H4 (cell line): Measurements from ENCODE around the gene UBAC2. TPM values are rescaled to one million over a fixed set of nuclear protein-coding genes. Genes with fewer than 3 reads are reported as not detected.
A peak's percentile ranks its signal among the peaks of the same experiment; 100 is the strongest.
"Not testable (repeated sequence)": the region's sequence is repeated elsewhere in the genome, so short reads cannot be mapped to it uniquely, and the experiment has no call there.

Experiments used
- DNase-seq: peaks from one replicate; pipeline ENCODE4 v3.0.0-alpha.2; 2015; ENCODE audit warnings: low spot score
- total RNA-seq: library from RNA; depleted of rRNA; stranded (reverse); fragments of >200 nt; shearing (Covaris generic); gene quantifications from 2 replicates; pipeline ENCODE4 v1.2.3, GENCODE V29; 2014

The UBAC2 gene
- total RNA-seq, 1 experiment from 2014 or later: 29.8 TPM

DNA sequence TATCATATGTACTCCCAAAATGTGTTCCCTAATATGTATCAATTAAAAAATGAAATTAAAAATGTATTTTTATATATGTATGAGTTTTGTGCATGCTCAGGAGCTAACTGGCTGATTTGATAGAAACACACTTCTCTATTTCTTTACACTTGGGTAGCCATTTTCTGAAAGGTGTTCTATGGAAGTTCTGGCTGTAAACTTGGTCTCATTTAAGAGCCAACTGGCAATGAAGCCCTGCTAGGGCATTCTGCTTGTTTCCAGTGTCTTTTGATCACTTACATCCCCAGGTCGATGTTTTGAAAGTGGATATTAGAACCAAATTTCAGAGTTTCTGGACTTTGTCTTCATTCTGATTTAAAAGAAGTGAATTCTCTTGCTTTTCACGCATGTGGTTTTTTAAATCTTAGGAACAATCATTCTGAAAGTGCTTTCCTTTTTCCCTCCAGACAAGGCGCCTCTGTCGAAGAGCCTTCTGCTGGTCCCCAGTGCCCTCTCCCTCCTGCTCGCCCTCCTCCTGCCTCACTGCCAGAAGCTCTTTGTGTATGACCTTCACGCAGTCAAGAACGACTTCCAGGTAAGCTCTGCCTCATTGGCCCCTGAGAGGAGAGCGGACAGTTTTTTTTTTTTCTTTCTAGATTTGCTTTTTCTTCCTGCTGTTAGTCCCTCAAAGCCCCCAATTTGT lies 37.5 kb downstream of the UBAC2 start:
- DNase-seq: no peak

DNA sequence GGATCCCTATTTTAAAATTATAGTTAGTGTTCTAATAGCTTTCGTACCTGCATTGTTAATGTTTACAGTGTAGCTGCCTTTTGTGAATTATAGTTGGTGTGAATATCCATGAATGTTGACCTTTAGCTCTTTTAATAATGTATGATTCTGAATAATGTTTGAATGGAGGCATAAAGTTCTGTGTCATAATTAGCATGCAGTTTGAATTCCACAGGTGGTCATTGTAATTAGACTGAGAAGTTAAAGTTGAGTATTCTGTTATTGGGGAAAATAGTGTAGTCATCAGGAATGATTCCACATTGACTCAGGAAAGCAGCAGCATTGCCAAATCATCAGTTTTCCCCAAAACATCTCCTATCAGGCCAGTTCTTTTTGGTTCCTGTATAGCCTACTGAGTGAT lies 45.4 kb downstream of the UBAC2 start:
- no peak for DNase-seq

DNA sequence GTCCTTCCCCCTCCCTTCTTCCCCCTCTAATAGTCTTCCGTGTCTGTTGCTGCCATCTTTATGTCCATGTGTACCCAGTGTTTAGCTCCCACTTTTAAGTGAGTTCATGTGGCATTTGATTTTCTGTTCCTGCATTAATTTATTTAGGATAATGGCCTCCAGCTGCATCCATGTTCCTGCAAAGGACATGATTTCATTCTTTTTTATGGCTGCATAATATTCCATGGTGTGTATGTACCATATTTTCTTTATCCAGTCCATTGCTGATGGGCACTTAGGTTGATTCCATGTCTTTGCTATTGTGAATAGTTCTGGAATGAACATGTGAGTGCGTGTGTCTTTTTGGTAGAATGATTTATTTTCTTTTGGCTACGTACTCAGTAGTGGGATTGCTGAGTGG lies 48.5 kb downstream of the UBAC2 start:
- not testable (repeated sequence) for DNase-seq

DNA sequence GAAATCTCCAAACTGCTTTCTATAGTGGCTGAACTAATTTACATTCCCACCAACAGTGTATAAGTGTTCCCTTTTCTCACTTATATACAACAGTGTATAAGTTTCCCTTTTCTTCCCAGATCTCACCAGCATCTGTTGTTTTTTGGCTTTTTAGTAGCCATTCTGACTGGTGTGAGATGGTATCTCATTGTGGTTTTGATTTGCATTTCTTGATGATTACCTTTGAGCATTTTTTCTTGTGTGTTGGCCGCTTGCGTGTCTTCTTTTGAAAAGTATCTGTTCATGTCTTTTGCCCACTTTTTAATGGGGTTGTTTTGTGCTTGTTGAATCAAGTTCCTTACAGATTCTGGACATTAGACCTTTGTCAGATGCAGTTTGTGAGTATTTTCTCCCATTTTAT lies 49.0 kb downstream of the UBAC2 start:
- DNase-seq: not testable (repeated sequence)

DNA sequence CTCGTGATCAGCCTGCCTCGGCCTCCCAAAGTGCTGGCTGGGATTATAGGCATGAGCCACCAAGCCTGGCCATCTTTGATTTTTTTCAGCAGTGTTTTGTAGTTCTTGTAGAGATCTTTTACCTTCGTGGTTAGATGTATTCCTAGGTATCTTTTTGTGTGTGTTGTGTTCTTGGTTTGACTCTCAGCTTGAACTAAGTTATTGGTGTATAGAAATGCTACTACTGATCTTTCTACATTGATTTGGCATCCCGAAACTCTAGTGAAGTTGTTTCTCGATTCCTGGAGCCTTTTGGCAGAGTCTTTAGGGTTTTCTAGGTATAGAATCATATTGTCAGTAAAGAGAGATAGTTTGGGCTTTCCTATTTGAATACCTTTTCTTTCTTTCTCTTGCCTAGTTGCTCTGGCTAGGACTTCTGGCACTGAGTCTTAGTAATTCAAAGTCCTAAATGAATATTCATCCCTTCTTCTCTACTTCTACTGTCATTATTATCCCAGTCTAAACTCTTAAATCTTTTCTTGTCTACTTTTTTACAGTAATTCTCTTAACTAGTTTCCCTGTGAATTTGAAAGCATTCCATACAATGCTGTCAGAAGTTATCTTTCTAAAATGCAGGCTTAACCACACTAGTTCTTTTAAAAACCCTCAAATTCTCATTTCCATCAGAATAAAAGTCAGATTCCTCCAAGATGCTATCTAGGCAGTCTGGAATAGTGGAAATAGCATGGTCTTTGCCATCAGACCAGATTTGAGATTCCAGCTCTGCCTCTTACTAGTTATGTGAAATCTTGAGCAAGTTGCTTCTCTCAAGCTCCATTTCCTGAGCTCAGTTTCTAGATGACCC lies 50.5 kb downstream of the UBAC2 start:
- no peak for DNase-seq

DNA sequence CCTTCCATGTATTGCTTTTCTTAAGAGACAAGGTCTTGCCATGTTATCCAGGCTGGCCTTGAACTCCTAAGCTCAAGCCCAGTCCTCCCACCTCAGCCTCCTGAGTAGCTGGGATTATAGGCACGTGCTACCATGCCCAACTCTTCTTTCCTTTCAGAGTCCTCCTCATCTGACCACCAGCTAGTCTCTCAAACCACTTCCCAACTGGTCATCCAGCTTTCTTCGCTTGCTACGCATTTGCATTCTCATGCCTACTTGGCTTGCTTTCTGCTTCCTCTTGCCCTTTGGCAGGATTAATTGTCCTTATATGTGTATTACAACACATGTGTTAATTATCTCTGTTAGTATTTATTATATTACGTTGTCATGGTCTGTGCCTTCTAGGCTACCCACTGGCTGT lies 51.3 kb downstream of the UBAC2 start:
- no peak for DNase-seq

DNA sequence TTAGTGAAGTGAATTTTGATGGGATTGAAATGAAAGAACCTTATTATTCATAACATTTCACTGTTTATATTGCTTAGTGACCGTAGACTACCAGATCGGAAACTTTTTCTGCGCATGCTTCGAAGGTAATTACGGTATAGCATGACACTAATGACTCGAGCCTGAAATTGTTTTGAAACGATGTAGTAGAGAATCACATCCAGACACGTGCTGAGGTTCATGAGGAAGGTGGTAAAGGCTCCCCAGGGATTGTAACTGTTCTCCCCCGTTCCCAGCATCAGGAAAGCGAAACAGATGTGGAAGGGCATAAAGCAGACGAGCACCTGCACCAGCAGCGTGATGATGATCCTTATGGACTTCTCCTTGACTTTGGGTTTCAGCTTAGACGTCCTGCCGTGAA lies 54.2 kb downstream of the UBAC2 start:
- DNase-seq: no peak

DNA sequence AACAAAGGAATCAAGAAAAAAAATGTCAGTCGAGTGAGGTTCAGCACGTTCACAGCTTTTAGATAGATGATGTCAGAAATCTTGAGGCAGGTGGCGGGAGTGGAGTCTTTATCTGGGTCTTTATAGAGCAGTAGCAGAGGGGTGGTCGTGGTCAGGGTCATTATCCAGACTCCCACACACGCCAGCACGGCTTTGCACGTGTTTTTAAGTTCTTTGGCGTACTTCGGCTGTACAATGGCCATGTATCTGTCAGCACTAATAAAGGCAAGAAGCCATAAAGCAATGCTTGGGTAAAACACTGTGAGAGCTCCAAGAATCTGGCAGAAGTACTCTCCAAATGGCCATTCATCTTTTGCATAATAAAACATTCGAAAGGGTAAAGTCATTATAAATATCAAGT lies 54.6 kb downstream of the UBAC2 start:
- DNase-seq: no peak

DNA sequence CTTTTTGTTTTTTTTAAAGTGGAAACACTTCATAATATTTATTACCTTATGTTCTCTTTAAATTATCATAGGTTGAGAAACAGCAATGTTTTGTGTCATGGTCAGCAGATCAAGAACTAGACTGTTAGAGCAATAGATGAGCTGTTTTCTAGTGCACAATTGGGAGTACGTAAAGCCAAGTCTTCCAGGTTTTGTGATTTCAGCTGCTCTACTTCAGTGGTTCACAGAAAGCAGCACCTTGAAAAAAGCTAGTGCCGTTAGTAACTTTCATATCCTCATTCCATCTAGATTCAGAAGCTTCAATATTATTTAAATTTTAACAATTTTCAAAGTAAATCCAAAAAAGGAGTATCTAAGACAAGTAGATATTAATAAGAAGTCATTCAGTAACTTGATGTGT lies 55.6 kb downstream of the UBAC2 start:
- DNase-seq: no peak

DNA sequence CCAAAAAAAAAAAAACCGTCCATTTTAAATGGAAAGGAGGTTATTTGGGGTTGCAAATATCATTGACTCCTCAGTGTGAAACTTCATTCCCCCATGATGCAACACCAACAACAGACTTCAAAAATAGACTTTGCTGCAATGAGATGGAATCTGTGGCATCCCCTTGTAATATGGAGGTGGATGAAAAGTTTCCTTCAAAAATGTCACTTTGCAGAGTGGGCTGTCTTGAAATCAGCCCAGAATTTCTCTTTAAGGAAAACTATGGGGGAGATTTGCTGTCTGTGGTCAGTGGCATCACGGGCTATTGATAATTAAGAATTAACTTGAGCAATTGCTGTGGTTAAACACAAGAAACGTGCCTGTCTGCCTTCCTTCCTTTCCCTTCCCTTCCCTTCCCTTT lies 56.1 kb downstream of the UBAC2 start:
- DNase-seq: no peak

DNA sequence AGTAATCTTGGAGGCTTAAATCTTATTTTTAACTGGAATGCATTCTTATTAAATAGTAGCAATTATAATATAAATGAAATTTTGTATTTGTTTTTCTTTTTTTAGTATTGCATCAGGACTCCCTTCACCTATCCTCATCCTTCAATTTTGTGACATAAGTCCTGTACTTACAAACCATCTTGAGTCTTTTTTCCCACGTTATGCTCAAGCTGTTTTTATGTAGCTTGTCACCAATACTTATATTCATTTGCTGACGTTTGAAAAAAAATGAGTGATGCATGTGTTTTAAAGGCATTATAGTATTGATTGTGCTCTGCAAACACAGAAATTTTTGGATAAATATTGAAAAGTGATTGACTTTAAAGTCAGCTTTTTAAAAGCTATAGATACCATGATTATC lies 56.6 kb downstream of the UBAC2 start:
- no peak for DNase-seq

DNA sequence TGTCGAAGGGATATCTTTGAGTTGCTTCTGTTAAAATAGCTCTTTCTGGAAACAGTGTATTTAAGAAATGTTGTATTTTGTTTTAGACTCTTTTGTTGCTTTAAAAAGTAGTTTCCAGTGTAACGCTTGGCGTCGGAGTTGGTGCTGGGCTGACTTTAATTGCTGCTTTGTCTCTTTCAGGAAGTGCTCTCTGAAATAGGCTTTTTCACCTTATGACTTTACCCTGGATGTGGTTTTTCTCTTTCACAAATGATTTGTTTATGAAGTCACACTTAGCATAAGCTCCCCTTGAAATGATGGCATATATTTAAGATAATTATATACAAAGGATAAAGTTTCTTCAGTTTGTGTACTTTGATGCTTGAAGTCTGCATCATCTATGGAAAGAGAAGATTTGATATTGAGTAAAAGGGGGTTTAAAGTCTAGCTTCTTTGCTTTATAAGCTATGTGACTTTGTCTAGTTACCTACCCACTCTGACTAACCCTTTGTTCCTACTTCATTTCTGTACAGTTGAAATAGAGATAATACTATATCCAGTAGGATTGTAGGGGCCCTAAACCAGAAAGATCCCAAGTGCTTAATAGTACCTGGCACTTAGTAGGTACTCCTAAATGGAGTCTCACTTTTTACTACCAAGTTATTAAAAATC lies 57.7 kb downstream of the UBAC2 start, which contains the start of gene GPR18:
GPR18 (minus strand) TSS at position 170 of the 651 bp plus-strand sequence. CDS start 2,507 bp downstream, outside the sequence.
- DNase-seq: no peak

DNA sequence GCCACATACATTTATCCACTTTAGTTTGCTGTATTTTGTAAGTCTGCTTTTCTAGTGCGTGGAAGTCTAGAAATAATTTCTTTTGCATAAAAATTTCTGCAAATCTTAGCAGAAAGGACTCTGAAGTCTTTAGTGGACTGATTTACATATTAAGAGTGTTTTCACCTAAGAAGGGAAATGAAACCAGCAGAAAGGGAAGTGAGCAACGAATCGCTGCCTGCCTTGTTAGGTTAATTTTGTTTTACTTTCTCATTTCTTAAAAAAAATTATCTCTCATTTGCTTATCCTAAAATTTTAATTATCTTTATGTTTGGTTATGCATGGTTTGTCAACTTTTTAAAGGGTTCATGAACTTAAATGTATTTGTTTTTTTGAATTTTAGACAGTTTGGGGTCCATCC lies 58.3 kb downstream of the UBAC2 start:
- DNase-seq: no peak

DNA sequence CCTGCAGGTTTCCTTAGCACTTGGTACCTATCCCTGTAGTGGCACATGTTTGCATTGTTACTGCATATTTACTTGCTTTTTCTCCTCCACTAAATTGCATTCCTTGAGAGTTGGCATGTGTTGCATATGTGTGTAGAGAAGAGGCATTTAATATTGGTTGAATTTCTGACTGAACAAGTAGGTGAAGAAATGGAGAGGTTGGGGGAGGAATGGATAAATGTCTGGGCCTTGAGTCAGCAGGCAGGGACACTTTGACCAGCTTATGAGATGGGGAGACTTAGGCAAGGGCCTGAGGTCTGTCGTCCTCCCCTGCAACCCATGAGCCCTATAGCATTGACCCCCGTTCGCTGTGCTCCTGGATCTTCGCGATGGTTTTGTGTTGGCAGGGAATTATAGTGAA lies 59.6 kb downstream of the UBAC2 start:
- DNase-seq: no peak

DNA sequence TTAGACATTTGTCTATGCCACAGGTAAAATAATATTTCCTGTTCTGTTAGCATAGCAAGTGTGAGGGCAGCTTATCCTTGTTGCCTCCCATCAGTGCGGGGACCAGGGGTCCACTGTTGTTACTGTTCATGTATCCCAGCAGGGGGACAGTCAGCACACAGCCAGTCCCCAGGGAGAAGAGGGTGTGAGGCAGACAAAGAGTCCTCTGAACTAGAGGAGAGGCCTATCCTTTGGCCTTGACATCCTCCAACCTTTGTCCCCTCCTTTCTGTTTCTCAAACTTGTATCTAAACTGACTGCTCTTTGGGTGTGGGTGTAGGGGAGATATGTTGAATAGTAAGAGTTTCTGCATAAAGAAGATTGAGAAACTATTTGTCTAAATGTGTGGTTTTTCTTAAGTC lies 60.4 kb downstream of the UBAC2 start:
- DNase-seq: no peak

DNA sequence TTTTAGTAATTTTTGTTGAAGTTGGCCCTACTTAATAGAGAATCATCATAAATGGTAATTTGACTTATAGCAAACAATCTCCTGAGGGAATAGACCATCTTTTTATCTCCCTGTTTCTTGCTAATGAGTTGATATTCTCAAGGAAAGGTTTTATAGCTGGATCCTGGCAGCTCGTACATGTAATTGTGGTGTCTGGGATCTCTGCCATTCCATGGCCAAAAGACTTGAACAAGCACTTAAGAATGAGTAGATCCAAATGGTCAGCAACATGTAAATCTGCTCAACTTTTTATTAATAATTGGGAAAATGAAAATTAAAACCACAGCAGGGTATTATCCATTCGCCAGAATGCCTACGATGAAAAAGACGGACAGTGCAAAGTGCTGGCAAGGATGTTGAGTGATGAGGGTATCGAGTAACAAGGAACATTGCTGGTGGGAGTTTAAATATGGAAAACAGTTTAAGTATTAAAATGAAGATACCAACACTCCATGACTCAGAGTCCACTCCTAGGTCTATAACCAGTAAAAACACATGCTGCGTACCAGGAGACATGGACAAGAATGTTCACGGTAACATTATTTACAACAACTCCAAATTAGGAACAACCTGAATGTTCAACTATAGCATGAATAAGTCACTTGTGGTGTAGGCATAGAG lies 62.6 kb downstream of the UBAC2 start:
- no peak for DNase-seq

DNA sequence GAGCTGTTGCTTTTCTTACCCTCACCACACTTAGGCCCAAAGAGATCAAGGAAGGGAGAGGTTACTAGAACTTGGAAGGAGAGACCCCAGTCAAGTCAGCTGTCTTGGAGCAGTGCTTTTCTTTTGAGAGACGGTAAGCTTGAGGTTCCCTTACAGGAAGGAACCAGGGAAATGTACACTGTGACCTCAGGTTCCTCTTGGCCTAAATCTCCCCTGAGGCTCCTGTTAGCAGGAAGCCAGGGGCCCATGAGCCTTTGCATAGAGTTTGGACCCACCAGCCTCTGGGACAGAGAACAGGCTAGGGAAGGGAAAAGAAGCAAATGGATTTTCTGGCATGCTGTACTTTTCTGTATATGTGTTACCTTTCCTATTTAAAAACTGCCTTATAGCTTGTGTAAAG lies 63.4 kb downstream of the UBAC2 start:
- no peak for DNase-seq

DNA sequence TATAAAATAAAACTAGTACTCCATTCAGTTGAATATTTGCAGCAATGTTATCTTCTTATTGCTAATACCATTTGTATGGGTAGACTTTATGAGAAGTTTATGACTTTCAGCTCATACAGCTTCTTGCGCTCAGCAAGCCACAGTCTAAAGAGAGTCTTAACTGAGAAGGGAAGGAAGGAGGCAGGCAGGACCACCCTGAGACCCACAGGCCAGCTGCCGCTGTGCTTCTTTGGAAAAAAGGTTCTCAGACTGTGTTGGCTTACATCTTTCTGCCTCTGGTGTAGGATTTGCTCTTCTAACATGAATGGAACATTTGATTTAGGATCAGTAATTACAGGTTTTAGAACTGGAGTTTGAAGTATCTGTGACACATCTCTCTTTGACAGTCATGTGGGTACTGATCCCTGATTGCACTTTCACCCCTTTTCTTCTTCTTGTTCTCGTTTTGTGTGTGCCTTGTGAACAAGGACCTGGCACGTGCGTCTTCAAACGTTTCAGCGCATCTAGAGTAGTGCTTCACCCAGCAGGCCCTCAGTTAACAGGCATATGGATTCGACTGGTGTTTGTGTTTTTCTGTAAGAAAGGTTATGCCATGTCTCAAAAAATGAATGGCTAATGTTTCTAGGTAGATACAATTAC lies 64.6 kb downstream of the UBAC2 start:
- DNase-seq: no peak

DNA sequence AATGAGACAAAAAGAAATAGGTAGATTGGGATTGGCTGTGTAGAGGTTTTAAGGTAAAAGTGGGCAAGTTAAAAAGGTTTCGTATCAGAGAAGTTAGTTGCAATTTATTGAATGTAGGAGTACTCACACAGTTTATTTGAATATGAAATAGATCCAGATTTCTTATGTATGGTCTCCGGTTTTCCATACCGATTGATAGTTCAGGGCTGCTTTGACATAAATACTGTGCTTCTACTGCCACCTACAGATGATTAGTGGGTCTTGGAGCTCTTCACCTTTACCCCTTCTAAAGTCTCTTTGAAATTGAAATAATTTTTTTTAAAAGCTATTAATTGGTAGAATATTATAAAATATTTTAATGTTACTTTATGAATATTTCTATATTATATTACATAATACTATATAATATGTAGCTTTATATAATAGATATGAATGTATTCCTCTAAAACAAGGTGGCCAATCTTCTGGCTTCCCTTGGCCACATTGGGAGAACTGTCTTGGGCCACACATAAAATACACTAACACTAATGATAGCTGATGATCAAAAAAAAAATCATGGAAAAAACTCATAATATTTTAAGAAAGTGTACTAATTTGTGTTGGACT lies 65.3 kb downstream of the UBAC2 start:
- DNase-seq: peak; percentile 10

DNA sequence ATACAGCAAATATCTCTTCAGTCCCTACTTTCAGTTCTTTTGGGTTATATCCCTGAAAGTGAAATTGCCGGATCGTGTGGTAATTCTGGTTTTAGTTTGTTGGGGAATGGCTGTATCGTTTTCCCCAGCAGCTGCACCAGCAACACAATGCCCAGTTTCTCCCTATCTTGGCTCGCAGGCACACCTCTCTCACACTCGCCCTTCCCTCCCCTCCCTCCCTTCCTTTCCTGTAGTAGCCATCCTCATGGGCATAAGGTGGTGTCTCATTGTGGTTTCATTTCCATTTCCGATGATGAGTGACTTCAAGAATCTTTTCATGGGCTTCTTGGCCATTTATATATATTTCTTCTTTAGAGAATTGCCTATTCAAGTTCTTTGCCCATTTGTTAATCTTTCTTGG lies 66.2 kb downstream of the UBAC2 start:
- DNase-seq: no peak

DNA sequence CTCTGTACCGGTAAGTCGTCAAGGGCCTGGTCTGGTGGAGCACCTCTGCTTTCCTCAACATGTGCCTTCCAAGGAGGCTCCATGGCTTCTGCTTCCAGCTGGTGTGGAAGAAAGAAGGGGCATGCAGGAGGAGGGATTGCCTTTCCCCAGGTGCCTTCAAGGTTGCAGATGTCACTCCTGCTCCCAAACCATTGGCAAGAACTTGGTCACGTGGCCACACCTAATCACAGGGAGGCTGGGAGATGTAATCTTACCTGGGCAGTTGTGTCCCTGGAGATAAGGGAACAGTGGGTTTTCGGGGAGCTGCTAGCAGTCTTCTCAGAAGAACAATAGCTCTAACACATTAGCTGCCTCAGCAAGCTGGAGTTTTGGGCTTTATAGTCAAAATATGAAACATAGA lies 67.3 kb downstream of the UBAC2 start:
- no peak for DNase-seq
